Dermis blood vessel endothelial cell (primary cell): ENCODE results near the gene CSMD2. TPM values are rescaled to one million over a fixed set of nuclear protein-coding genes. Genes with fewer than 3 reads are reported as not detected.
A peak's percentile ranks its signal among the peaks of the same experiment; 100 is the strongest.
"Not testable (repeated sequence)": the region's sequence is repeated elsewhere in the genome, so short reads cannot be mapped to it uniquely, and the experiment has no call there.

Experiments
- DNase-seq: peaks from one replicate; pipeline ENCODE4 v3.0.0; 2010
- total RNA-seq: library from RNA; depleted of rRNA; stranded (reverse); fragments of >200 nt; gene quantifications from 2 replicates; pipeline ENCODE4 v1.2.3, GENCODE V29; 2014

The CSMD2 gene
- total RNA-seq, result under 0.01 TPM in 1 of 2 replicates, not detected in the other

- DNase-seq, result peak; percentile 42
Observed at GRCh38 chr1:34164771-34165391, at the start of gene CSMD2. Gene CSMD2 (minus strand): TSS chr1:34165230. CDS start chr1:34165097, 133 bp downstream.

GRCh38 chr1:34213956-34214355 lies 48.9 kb upstream of the CSMD2 start:
- no peak for DNase-seq

GRCh38 chr1:34212673-34213072 lies 47.6 kb upstream of the CSMD2 start:
- DNase-seq, result no peak

GRCh38 chr1:34199927-34200326 lies 34.9 kb upstream of the CSMD2 start:
- DNase-seq, result no peak

GRCh38 chr1:34192621-34193020 lies 27.6 kb upstream of the CSMD2 start:
- DNase-seq, result no peak

GRCh38 chr1:34190692-34191091 lies 25.7 kb upstream of the CSMD2 start:
- no peak for DNase-seq

GRCh38 chr1:34188985-34189384 lies 24.0 kb upstream of the CSMD2 start:
- DNase-seq, result no peak

GRCh38 chr1:34188418-34188817 lies 23.4 kb upstream of the CSMD2 start:
- DNase-seq, result no peak

- DNase-seq, result no peak
Observed at GRCh38 chr1:34186741-34187494, 21.9 kb upstream of the CSMD2 start.

- not testable (repeated sequence) for DNase-seq
Observed at GRCh38 chr1:34183381-34183780, 18.4 kb upstream of the CSMD2 start.

- DNase-seq, result no peak
Observed at GRCh38 chr1:34178072-34178471, 13.0 kb upstream of the CSMD2 start.

- no peak for DNase-seq
Observed at GRCh38 chr1:34176830-34177603, 12.0 kb upstream of the CSMD2 start, which contains the start of gene C1orf94. Gene C1orf94 (plus strand): TSS chr1:34176907. CDS start chr1:34177790, 883 bp downstream.

GRCh38 chr1:34175744-34176143 lies 10.7 kb upstream of the CSMD2 start:
- DNase-seq, result no peak

GRCh38 chr1:34167389-34167788 lies 2.4 kb upstream of the CSMD2 start:
- DNase-seq, result no peak

- DNase-seq, result no peak
Observed at GRCh38 chr1:34166625-34167361, 1.8 kb upstream of the CSMD2 start.

- DNase-seq, result no peak
Observed at GRCh38 chr1:34166191-34166624, 1.2 kb upstream of the CSMD2 start.

- DNase-seq, result no peak
Observed at GRCh38 chr1:34165422-34165921, 442 bp upstream of the CSMD2 start.

GRCh38 chr1:34163792-34164731 lies 968 bp downstream of the CSMD2 start:
- DNase-seq, result peak; percentile 4

GRCh38 chr1:34162852-34163766 lies 1.9 kb downstream of the CSMD2 start:
- DNase-seq, result peak; percentile 63

- DNase-seq, result no peak
Observed at GRCh38 chr1:34156739-34157138, 8.3 kb downstream of the CSMD2 start.
